ENCODE data around the gene RBMY1F.
"Not testable (repeated sequence)": the region's sequence is repeated elsewhere in the genome, so short reads cannot be mapped to it uniquely, and the experiment has no call there.

The RBMY1F gene

GRCh38 chrY:22182823-22183222 lies at the start of gene RBMY1F:
Gene RBMY1F, minus strand, starts transcription at chrY:22182923. Its CDS starts 1,954 bp downstream, at chrY:22180969.
- not testable (repeated sequence) for H3K4me3 ChIP-seq (ENCODE audit: low read depth, low read length)

- not testable (repeated sequence) for H3K4me3 ChIP-seq (ENCODE audit: low read depth, low read length)
Measured at GRCh38 chrY:22151144-22151543, 31.6 kb downstream of the RBMY1F start.

GRCh38 chrY:22141011-22141695 lies 41.6 kb downstream of the RBMY1F start:
- not testable (repeated sequence) for H3K4me3 ChIP-seq (ENCODE audit: low read depth, low read length)

GRCh38 chrY:22134719-22135118 lies 48.0 kb downstream of the RBMY1F start:
- not testable (repeated sequence) for H3K4me3 ChIP-seq (ENCODE audit: low read depth, low read length)

- H3K4me3 ChIP-seq (ENCODE audit: low read depth, low read length), result not testable (repeated sequence)
Measured at GRCh38 chrY:22130494-22130893, 52.2 kb downstream of the RBMY1F start.

All from WI38 (cell line).